Inflammatory macrophage treated with lipopolysaccharide for 1 hour (primary cell): Measurements from ENCODE around the gene FRMD5.
"Not testable (repeated sequence)": the region's sequence is repeated elsewhere in the genome, so short reads cannot be mapped to it uniquely, and the experiment has no call there.

Source experiments
- DNase-seq, 2 donors: peaks; one replicate each; pipeline ENCODE4 v3.0.0-alpha.2; 2020 to 2022

Gene FRMD5

DNA sequence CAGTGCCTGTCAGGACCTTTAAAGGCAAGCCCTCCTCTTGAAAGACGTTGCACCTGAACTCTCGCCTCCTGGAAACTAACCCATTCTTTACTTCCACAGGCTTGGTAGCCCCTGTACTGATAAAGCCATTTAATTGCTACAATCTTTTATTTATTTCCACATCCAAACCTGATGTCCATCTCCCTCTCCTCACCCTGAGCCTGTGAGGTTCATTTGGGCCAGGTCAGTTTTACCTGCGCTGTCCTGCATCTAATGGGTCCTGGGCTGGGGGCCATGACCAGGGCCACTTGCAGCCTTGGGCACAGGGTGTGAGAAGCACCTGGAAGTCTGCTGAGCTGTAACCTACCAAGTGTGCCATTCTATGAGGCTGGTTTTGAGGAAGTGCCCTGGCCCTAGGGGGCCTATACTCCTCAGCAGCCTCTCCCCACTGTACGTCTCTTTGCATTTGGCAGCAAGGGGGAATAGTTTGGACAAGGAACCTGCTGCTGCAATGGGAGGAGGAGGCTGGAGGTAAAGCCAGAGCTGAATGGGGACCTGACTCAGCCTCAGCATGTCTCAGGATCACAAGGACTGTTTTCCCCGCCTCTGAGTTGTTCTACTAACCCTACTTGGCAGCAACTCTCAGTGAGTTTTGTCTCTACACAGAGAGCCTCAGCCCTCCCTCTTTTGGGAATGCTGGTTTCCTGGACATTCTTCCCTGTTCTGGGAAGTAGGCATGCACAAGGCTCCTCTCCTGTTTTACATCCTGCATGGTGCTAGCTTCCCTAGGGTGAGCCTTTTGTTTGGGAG lies 314.5 kb downstream of the FRMD5 start:
- DNase-seq: no peak

DNA sequence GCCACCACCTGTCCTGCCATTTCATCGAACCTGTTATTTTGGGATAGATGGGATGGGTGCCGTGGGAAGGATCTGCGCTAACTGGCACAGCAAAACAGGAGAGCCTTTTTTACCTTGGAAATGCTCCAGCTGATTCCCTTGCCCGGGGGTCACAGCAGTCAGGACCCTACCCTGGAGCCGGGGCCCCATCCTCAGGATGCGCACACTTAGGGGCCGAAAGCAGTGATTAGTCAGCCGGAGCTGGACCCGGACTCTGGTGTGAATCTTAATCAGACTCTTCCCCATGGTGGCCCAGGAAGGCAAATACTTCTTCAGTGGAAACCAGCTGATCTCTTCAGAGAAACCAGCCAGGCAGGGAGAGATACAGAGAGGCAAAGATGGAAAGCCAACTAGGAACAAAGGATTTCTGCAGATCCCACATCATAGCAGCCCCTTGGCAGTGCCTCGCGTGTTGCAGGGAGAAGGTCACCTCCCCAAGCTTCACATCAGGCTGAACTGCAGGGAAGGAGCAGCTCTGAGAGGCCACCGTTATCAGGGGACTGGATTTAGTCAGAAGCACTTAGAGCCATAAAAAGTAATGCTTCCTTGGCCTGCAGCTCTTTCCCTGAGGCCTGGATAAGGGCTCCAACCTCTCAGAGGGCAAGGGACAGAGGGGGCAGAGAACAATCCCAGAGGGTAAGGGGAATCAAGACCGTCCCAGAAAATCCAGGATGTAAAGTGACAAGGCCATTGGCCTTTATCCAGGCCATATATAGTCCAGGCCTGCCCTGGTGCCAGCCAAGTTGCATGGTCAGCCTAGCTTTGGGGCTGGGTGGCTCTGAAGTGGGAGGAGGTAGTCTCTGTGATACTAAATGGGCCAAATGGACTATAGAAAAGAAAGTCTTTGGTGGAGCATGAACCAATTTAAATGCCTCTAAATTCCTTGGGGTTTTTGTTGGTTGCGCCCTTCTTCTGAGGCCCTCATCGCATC lies 315.4 kb downstream of the FRMD5 start:
- no peak for DNase-seq

DNA sequence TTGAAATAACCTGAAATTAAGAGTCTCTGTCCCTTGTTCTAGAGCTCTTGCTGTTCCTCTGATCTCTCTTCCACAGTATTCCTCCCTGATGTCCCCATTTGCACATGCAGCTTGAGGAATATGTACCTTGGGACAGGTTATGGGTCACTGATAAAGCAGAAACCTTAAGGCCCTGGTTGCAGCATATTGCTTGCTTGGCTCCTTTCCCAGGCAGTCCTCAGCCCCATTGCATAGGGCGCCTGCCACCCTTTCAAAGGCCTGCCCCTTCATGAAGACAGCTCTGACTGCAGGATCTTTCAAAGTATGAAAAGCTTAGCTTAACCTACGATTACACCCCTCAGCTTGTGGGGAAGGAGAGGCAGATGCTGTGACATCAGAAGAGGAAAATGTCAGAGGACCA lies 316.6 kb downstream of the FRMD5 start:
- no peak for DNase-seq

DNA sequence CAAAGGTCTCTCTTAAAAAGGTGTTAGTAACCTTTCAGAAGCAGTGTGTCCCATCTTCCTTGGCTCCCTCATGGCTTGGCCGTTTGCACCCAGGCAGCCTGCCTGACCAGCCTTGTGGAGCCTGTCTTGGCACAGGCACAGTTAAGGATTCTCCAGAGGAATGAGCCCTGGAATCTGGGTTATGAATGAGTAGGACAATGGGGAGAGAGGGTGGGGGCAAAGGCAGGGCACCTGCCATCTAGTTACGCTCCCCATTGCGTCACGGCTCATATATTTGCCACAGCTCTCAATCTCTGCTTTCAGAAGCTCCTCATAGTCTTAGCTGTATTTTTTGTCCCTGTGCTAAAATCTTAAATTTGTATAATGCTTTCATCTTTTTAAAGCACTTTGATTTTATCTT lies 317.7 kb downstream of the FRMD5 start:
- no peak for DNase-seq

DNA sequence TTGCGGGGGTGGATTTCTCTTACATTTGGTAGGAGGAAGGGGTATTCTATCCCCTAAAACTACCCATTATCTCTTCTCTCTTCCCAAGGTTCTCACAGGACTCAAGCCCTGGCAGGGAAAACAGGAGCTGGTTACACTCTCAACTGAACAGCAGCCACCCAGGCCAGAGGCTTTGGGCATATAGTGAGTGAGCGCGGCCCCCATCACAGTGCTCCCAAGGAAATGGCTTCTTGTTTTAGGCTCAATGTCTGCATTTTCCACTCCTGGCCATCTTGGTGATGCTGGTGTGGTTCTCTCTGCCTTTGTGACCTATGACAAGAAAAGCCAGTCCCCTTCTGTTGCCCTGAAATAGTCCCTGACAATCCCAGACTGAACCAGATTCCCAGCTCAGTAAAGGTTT lies 318.2 kb downstream of the FRMD5 start:
- DNase-seq: no peak

DNA sequence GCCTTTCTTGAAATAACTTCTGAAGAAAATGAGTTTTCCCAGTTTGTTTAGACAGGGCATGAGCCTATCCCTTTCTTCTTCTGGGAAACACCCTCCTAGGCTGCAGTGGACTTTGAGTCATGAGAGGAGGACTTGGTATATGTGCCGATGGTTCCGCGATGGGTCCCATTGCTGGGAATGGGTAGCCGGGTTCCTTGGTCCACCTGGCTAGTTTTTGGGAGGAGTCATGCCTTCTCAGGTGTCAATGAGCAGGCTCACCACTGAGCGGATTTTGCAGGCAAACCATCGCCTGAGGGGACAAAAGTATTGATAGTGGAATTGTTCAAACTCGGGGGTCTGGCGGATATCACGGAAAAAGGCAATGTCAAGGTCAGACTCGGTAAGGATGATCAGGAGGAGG lies 321.4 kb downstream of the FRMD5 start:
- DNase-seq: no peak

DNA sequence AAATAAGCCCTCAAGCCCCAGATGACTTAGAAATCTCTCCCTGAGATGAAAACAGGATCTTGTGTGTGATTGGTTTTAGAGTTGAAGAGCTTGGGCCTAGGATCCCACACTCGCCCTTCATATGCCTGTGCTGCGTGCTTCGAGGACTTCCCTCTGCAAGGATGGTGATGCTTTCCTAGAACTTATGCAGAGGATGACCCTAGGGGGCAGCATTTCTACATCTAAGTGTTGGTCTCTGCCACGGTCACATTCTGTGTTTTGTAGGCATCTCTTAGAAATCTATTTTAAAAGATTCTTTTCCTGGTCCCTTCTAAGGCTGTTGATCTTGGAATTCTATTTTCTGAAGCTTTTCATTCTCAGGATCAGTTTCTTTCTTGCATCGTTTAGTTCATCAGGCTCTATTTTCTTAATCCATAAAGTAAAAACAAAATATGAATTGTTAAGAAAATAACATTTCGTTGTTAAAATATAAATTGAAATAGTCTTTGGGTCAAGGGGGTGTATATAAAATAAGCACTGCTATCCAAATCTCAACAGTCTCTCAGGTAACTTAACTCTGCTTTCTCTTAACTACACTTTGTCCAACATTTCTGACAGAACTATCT lies 322.6 kb downstream of the FRMD5 start:
- peak; percentile 11 to 41 for DNase-seq

DNA sequence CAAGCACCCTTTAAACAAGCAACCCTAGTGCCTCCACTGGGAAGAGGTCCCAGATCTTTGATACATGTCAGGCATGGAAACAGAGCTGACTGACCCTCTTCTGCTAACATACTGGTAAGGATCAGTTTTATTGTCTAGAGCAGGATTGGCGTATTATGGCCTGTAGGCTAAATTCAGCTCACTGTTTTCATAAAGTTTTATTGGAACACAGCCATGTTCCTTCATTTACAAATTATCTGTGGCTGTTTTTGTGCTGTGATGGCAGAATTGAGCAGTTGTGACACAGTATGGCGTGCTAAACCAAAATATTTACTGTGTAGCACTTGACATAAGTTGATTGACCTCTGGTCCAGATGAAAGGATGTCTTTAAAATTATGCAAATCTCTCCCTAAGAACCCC lies 323.2 kb downstream of the FRMD5 start:
- no peak for DNase-seq

DNA sequence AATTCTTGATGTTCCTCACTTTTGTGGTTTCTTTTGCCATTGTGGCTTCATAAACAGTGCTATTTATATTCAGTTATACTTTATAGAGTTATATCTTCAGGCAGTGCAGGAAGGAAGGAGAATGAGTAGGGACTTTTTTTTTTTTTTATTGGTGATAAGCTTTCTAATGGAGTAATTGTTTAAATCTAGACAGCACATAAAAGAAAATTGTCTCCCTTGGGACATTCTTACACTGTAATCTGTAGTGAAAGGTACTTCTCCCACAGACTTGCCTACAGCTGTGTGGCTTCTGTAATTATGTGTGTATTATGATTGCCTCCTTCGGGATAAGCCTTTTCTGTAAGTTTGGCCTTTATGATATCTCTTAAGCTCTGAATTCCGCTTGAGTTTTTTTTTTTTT lies 326.7 kb downstream of the FRMD5 start:
- DNase-seq: no peak

DNA sequence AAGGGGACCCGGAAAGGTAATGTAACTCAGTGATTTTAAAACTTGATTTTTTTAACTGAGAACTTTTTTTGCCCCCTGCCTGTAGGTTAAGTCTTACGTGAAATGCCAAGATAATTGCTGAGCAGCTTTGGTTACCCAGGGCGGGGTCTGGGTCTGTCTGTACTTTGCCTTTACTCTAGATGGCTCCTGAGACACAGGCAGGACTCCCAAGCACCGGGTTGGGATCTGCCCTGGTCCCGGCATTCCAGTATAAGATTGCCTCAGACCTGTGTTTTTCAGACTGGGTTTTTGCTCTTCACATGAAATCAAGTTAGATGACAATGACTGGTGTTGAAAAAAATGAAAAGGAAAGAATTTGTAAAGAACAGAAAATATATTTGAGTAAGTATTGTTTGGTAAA lies 328.0 kb downstream of the FRMD5 start:
- no peak for DNase-seq

DNA sequence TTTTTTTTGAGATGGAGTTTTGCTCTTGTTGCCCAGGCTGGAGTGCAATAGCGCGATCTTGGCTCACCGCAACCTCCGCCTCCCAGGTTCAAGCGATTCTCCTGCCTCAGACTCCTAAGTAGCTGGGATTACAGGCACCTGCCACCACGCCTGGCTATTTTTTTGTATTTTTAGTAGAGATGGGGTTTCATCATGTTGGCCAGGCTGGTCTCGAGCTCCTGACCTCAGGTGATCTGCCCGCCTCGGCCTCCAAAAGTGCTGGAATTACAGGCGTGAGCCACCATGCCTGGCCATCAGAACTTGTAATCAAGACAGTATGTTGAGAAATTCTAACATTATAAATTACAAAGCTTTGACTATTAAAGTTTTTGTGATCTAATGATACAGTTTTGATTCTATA lies 328.4 kb downstream of the FRMD5 start:
- DNase-seq: not testable (repeated sequence)

DNA sequence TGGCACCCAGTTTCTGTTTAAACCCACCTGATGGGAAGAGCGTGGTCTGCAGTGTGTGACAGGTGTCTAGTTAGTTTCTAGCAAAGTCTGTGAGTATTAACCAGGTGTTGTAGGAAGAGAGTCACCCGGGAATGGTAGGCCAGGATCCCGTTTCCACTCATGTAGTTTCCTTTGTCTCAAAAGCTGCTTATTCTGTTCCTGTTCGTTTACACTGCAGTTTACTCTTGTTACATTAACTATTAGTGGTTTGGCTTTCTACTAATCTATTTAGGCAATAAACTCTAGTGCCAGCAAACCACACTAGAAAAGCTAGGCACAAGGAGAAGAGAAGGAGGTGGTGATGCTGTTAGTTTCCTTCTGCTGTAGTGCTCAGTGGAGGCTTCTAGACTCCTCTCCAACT lies 335.5 kb downstream of the FRMD5 start:
- DNase-seq: no peak

DNA sequence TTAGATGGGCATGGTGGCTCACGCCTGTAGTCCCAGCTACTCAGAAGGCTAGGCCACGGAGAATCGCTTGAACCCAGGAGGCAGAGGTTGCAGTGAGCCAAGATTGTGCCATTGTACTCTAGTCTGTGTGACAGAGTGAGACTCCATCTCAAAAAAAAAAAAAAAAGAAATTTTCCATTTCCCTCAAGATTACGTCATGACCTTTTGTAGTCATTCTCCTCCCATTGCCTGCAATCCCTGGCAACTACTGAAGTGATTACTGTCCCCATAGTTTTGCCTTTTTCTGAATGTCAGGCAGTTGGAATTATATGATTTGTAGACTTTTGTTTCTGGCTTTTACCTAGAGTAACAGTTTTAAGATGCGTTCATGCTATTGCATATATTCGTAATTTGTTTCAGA lies 340.3 kb downstream of the FRMD5 start:
- peak; percentile 39 to 54 for DNase-seq

DNA sequence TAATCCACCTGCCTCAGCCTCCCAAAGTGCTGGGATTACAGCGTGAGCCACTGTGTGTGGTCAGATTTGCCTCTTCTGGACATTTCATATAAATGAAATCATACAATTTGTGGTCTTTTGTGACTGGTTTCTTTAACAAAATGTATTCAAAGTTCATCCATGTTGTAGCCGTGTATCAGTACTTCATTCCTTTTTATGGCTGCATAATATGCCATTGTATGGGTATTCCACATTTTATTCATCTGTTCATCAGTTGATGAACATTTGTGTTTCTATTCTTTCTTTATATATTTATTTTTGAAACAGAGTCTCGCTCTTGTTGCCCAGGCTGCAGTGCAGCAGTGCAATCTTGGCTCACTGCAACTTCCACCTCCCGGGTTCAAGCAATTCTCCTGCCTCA lies 342.5 kb downstream of the FRMD5 start:
- no peak for DNase-seq

DNA sequence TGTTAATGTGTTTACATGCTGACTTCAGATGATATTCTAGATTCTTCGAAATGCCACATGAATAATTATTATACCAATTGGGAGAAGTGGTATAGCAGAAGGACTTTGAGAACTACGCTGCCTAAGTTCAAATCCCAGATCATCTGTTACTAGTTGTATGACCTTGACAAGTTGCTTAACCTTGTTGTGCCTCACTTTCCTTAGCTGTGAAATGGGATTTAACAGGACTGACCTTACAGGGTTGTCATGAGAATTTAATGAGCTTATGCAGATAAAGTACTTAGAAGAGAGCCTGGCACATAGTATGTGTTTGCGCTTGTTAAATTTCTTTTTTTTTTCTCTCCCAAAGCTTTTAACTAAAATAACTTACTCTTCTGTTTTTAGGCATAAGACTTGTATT lies 343.8 kb downstream of the FRMD5 start:
- DNase-seq: no peak

DNA sequence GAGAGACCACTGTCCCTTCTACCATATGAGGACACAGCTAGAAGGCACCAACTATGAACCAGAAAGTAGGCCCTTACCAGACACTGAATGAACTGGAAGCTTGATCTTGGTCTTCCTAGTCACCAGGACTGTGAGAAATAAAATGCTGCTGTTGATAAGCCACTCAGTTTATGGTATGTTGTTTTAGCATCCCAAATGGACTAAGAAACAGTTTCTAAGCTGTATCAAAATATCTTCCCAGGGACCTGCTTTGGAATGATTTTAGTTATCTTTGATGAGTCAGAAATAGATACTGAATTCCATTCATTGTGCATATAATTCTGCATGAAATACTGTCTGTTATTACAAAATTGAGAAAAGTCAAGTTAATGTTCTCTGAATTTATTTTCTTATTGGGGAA lies 349.6 kb downstream of the FRMD5 start:
- no peak for DNase-seq

DNA sequence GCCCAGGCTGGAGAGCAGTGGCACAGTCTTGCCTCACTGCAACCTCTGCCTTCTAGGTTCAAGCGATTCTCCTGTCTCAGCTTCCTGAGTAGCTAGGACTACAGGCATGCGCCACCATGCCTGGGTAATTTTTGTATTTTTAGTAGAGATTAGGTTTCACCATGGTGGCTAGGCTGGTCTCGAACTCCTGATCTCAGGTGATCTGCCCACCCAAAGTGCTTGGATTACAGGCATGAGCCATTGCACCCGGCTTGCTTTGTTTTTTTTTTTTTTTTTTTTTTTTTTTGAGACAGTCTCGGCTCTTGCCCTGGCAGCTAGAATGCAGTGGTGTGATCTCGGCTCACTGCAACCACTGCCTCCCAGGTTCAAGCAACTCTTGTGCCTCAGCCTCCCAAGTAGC lies 362.6 kb downstream of the FRMD5 start:
- not testable (repeated sequence) for DNase-seq

DNA sequence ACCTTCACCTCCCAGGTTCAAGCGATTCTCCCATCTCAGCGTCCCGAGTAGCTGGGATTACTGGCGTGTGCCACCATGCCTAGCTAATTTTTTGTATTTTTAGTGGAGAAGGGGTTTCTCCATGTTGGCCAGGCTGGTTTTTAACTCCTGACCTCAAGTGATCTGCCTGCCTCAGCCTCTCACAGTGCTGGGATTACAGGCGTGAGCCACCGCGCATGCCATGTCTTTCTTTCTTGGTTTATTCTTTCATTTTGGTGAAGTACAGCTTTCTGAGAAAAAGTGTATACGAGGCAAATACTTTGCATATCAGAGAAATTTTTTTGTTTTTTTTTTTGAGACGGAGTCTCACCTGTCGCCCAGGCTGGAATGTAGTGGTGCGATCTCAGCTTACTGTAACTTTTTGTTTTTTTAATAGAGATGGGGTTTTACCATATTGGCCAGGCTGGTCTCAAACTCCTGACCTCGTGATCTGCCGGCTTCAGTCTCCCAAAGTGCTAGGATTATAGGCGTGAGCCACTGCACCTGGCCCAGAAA lies 363.5 kb downstream of the FRMD5 start:
- DNase-seq: not testable (repeated sequence)

DNA sequence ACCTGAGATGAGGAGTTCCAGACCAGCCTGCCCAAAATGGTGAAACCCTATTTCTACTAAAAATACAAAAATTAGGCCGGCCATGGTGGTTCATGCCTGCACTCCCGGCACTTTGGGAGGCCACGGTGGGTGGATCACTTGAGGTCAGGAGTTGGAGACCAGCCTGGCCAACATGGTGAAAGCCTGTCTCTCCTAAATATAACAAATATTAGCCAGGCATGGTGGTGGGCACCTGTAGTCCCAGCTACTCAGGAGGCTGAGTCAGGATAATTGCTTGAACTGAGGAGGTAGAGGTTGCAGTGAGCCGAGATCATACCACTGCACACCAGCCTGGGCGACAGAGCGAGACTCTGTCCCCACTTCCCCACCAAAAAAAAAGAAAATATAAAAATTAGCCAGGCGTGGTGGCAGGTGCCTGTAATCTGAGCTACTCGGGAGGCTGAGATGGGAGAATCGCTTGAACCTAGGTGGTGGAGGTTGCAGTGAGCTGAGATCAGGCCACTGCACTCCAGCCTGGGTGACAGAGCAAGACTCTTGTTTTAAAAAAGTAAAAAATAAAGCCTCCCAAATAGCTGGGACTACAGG lies 364.3 kb downstream of the FRMD5 start:
- DNase-seq: not testable (repeated sequence)

DNA sequence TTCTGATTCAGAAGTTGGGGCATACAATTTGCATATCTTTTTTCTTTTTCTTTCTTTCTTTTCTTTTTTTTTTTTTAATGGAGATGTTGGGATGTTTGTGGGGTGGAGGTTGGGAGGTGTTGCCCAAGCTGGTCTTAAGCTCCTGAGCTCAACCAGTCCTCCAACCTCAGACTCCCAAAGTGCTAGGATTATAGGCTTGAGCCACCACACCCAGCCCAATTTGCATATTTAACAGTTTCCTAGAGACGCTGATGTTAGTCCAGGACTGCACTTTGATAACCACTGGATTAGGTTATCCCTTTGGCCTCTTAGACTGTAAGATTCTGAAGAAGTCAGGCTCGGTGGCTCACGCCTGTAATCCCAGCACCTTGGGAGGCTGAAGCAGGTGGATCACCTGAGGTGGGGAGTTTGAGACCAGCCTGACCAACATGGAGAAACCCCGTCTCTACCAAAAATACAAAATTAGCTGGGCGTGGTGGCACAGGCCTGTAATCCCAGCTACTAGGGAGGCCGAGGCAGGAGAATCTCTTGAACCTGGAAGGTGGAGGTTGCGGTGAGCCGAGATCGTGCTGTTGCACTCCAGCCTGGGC lies 365.0 kb downstream of the FRMD5 start:
- DNase-seq: not testable (repeated sequence)

DNA sequence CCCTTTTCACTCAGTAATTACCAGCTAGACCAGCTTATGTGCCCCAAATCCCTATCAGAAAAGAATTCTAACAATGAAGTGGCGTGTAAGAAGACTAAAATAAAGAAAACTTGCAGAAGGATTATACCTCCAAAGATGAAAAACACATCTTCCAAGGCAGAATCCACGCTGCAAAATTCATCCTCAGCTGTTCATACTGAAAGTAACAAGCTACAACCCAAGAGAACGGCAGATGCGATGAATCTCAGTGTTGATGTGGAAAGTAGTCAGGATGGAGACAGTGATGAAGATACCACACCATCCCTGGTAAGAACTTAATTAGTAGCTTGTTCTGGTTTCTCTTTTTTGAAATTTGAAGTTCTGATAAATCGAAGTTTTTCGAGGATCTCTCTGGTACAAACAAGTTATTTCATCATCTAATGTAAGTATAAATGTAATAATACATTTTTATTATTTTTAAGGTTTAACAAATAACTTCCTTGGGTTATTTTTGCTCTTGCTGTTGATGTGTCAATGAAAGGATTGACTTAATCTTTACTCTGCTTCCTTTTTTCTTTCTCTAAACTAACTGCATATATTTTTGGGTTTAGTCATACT lies 366.9 kb downstream of the FRMD5 start:
- DNase-seq: no peak
